Measurements from ENCODE around the gene DOCK2.

GRCh38 chr5:170104299-170104698 lies 467.2 kb downstream of the DOCK2 start:
- TF ChIP-seq ELK1 (IDR thresholded peaks at IDR 0.05; ENCODE audit: low read depth, low read length) (no peak), POLR2A (IDR thresholded peaks at IDR 0.05; ENCODE audit: low read length) (no peak), CBX2 (IDR thresholded peaks at IDR 0.05; ENCODE audit: borderline replicate concordance, low read depth) (no peak), E2F6 (IDR thresholded peaks at IDR 0.05; ENCODE audit: borderline replicate concordance, low read depth) (no peak)

Measured in A549 (cell line).